GM12874 (cell line): Measurements from ENCODE around the gene ANOS1.

Experiments
- TF ChIP-seq, protein P1 (sequence below): IDR thresholded peaks from 2 replicates; pipeline ENCODE4 v1.5.1; 2011; ENCODE audit warnings: low read depth, mild to moderate bottlenecking, control low read depth, low read length, moderate library complexity; ENCODE audit not compliant: insufficient read depth

Gene ANOS1

DNA sequence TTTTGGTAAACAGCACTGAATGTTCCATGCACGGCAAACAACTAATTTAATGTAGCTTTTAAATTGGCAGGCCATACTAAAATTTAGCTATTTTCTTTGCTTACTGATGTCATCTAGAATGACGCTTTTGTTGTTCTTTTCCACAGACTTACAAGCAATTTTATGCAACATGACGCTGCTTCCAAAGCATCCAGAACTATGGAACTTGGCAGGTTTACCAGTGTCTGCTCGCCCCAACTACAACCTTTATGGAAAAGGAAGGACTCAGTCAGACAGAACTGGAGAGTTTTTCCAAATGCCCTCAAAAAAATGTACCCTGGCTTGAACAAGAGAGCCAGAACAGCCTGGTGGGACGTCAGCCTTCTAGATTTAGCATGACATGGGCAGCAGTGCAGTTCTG is 58.7 kb downstream of the ANOS1 start:
- TF ChIP-seq, protein P1, sequence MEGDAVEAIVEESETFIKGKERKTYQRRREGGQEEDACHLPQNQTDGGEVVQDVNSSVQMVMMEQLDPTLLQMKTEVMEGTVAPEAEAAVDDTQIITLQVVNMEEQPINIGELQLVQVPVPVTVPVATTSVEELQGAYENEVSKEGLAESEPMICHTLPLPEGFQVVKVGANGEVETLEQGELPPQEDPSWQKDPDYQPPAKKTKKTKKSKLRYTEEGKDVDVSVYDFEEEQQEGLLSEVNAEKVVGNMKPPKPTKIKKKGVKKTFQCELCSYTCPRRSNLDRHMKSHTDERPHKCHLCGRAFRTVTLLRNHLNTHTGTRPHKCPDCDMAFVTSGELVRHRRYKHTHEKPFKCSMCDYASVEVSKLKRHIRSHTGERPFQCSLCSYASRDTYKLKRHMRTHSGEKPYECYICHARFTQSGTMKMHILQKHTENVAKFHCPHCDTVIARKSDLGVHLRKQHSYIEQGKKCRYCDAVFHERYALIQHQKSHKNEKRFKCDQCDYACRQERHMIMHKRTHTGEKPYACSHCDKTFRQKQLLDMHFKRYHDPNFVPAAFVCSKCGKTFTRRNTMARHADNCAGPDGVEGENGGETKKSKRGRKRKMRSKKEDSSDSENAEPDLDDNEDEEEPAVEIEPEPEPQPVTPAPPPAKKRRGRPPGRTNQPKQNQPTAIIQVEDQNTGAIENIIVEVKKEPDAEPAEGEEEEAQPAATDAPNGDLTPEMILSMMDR = no peak

DNA sequence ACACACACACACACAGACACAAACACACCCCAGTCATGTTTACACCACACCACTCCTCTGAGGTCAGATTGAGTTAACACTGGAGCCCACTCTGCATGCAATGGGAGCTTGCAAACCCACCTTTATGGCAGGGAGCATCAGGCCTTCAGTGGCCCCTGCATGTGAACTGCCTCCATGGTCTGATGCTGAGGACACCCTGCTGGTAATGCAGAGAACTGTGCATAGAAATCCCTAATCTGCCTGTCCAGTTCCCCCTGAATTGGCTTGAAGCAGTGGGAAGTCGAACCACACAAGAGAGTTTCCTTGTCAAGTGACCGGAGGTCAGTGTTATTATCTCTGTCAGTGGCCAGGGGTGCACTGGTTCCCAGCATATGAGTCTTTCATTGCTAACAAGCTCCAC is 59.8 kb downstream of the ANOS1 start:
- TF ChIP-seq, protein P1 = no peak

DNA sequence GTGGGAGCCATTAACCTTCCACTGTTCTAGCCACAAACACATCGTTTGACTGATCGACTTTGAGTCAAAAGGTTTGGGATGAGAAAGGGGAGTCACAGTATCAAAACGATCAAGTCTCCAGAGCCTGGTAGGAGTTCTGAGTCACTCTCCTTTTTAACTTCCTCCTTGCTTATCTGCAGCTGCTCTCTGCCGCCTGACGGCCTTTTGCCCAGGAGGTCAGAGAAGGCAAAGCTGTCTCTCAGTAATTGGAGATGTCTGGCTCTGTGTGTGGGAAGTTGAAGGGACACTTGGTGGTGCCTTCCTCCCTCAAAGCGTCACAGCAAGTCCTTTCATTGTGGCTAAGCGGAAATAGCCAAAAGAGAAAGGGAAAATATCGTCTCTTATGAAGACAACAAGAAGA is 63.1 kb downstream of the ANOS1 start:
- TF ChIP-seq, protein P1 = no peak

DNA sequence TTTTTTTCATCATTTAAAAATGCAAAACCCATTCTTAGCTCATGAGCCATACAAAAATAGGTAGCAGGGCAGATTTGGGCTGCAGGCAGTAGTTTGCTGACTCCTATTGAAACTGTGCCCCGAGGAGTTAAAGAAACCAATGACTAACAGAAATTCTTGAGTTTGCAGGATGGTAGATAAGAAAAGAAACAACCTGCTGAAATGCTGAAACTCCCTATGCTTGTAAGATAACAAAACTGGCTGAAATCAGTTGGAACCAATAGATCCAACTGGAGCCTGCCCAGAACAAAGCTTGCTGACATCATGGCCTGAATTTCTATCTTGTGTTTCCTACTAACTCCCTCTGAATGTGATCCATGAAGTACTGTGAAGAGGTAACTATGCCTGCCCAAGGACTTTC is 68.6 kb downstream of the ANOS1 start:
- TF ChIP-seq, protein P1 = no peak

DNA sequence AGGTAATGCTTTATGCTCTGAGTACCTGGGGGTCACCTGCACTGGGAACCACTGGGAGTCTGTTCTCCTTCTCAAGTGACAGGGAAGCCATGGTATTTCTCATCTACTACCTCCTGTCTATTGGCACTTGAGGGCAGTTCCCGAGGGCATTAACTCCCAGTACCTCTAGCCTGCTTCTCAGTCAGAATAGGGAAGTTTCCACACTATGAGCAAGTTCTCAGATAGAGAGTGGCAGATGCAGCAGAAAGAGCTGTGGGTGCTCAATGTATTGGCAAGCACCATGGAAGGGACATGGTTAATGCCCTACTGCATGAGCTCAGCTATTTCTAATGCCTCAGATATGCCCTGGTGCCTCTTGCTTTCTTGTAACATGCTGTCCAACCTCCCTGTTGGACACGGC is 74.1 kb downstream of the ANOS1 start:
- TF ChIP-seq, protein P1 = no peak

DNA sequence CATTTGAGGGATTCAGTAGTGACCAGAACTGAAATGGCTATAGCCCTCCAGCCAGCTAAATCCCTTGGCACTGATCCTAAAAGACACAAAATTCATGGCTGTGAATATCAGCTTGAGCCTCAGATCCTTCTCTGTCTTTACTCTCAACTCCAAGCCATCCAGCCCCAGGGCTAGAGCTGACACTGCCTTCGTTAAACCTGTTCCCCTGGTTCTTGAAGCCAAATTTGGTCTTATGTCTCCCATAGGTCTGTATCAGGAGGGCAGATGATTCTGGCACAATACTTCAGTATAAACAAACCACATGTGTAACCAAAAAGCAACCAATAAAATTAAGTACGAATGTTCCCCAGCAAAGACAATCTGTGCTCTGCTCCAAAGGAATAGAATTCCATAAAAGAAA is 78.0 kb downstream of the ANOS1 start:
- TF ChIP-seq, protein P1 = no peak

DNA sequence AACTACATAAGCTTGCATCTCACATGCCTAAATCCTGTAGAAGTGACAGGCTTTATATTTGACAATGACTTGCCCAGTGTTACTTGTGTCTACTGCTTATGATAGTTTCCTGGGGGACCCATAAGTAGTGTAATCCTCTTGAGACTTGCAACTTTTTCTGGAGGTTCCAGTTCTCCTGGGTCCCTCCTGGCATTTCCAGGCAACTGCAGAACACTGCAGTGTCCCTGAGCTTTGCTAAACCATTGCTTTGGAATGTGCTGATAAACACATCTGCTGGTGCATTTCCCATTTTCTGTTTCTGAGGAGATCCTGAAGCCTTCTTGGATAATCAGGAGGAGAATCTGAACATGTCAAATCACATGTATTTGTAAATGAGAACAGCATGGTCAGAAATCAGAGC is 82.0 kb downstream of the ANOS1 start:
- TF ChIP-seq, protein P1 = no peak

DNA sequence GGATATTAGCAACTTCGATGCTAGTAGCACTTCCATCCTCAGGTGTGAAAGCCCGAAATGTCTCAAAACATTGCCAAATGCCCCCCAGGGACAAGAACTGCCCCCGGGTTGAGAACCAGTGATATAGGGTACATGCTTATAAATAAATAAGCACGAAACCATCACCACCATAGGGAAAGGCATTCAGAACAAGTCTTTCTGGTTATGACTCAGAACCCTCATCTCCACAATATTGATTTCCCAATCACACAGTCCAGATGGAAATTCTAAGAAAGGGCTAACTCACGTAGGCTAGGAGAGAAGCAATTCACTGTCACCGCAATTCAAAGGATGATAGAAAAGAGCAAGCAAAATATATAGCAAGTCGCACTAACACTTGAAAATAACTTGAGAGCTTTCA is 84.8 kb downstream of the ANOS1 start:
- TF ChIP-seq, protein P1 = no peak
